Thyroid gland (tissue), 4 donors: Measurements from ENCODE around the gene HLCS. TPM values are rescaled to one million over a fixed set of nuclear protein-coding genes. Genes with fewer than 3 reads are reported as not detected.

Experiments used
- DNase-seq, 2 donors: peaks; one replicate each; pipeline ENCODE4 v3.0.0-alpha.2; 2019
- H3K27ac ChIP-seq, 3 donors: fragments of 200-600 bp; sonication (generic); 1 replicate in 2 of 3; 2 replicates in 1 of 3; pipeline ENCODE4 v1.5.1; 2016 to 2019; ENCODE audit warnings: mild to moderate bottlenecking in 1 of 3, moderate library complexity in 1 of 3
- H3K27me3 ChIP-seq: fragments of 200-600 bp; sonication (generic); one replicate; pipeline ENCODE4 v1.5.1; 2019
- H3K36me3 ChIP-seq, 2 donors: fragments of 200-600 bp; sonication (generic); one replicate each; pipeline ENCODE4 v1.5.1; 2016 to 2019
- H3K4me1 ChIP-seq, 2 donors: fragments of 200-600 bp; sonication (generic); one replicate each; pipeline ENCODE4 v1.5.1; 2017 to 2019
- H3K4me3 ChIP-seq, 3 donors: fragments of 200-600 bp; sonication (generic); replicated peaks in 1 of 3; 1 replicate in 2 of 3; 2 replicates in 1 of 3; pipeline ENCODE4 v1.5.1; 2016; ENCODE audit warnings: mild to moderate bottlenecking in 1 of 3
- H3K9me3 ChIP-seq: fragments of 200-600 bp; sonication (generic); one replicate; pipeline ENCODE4 v1.5.1; 2017
- POLR2A ChIP-seq, 2 donors: fragments of 450-650 bp; IDR thresholded peaks; one replicate each; pipeline ENCODE4 v1.6.1; 2017; ENCODE audit warnings: antibody characterized with exemption in 2 of 2, mild to moderate bottlenecking in 2 of 2, moderate library complexity in 1 of 2
- WGBS, 2 donors: methylation state at CpG; one replicate each; pipeline ENCODE4 v1.1.5; 2017; 5-methylcytosine and 5-hydroxymethylcytosine counted together
- intact Hi-C: fragments of 100-400 bp; cut with DNase I; formaldehyde crosslinking; loops from one replicate; pipeline ENCODE4 v1.15.1; 2023
- total RNA-seq, 4 donors: library from RNA; depleted of rRNA; stranded (reverse); fragments of >200 nt; gene quantifications; one replicate each; pipeline ENCODE4 v1.2.3, GENCODE V29; 2016
- TF ChIP-seq, protein P1 (sequence below), 6 experiments: fragments of 200-600 bp in 3 of 6; fragments of 450-650 bp in 3 of 6; sonication (generic) in 3 of 6; IDR thresholded peaks; one replicate each; pipeline ENCODE4 v1.5.1; 2016 to 2019; ENCODE audit warnings: antibody characterized with exemption in 6 of 6, mild to moderate bottlenecking in 2 of 6, inconsistent platforms in 1 of 6, moderate library complexity in 1 of 6

The HLCS gene
- total RNA-seq, 4 donors from 2014 or later = 34.2 to 70.7 (median 43.4) TPM

DNA sequence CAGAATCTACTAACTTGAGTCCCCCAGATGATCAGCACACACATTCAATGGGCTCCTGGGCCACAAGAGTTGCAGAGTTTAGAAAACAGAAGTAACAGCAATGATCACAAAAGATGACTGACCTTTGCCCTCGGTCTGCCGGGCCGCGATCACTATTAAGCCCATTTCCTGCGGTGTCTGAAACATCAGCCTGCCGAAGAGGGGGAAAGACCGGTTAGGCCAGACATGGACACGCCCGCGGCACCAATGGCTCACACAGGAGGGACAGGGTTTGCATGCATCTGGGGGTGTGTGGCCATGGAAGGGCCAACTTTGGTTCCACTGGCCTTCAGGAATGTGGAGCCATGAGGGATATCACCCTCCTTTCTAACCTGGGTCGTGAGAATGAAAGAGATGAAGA, 199.4 kb downstream of the HLCS start:
- Histone ChIP-seq H3K4me1 (no peaks in the 10 kb centered on the region), H3K27ac (no peak overlapping the region), H3K9me3 (no peaks in the 10 kb centered on the region), H3K27me3 (no peaks in the 10 kb centered on the region), H3K36me3 (no peaks in the 10 kb centered on the region), H3K4me3 (no peak overlapping the region)
- DNase-seq = no peak
- TF ChIP-seq, protein P1, sequence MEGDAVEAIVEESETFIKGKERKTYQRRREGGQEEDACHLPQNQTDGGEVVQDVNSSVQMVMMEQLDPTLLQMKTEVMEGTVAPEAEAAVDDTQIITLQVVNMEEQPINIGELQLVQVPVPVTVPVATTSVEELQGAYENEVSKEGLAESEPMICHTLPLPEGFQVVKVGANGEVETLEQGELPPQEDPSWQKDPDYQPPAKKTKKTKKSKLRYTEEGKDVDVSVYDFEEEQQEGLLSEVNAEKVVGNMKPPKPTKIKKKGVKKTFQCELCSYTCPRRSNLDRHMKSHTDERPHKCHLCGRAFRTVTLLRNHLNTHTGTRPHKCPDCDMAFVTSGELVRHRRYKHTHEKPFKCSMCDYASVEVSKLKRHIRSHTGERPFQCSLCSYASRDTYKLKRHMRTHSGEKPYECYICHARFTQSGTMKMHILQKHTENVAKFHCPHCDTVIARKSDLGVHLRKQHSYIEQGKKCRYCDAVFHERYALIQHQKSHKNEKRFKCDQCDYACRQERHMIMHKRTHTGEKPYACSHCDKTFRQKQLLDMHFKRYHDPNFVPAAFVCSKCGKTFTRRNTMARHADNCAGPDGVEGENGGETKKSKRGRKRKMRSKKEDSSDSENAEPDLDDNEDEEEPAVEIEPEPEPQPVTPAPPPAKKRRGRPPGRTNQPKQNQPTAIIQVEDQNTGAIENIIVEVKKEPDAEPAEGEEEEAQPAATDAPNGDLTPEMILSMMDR (IDR thresholded peaks at IDR 0.05) = no peak
- TF ChIP-seq POLR2A (IDR thresholded peaks at IDR 0.05) = no peak
- intact Hi-C loops = no loop called here
- WGBS, 2 donors = 88 to 91% methylated on average over 11 of the region's 11 CpGs

DNA sequence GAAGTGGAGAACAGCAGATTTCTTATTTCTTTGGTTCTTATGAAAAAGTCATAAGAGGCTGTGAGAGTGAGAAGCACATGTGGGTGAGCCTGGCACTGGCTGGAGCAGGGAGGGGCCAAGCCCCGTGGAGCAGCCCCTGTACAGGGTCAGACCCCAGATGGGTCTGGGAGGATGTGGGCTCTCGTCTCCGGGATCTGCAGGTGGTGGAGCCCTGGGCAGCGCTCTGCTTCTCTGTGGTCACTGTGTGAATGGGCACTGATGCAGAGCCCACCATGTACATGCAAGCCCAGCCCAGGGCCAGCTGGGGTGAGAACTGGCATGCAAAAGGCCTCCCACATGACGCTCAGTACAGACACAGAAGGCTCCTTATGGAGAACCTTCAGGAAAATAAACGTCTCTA, 200.0 kb downstream of the HLCS start:
- Histone ChIP-seq H3K27me3 (no peaks in the 10 kb centered on the region), H3K36me3 (no peaks in the 10 kb centered on the region), H3K4me3 (no peak overlapping the region), H3K4me1 (no peaks in the 10 kb centered on the region), H3K9me3 (no peaks in the 10 kb centered on the region), H3K27ac (no peak overlapping the region)
- intact Hi-C loops = no loop called here
- 87 to 97% methylated on average over 6 of the region's 6 CpGs for whole genome bisulfite sequencing, 2 donors
- no peak for DNase-seq
- TF ChIP-seq, protein P1 (IDR thresholded peaks at IDR 0.05) = no peak
- TF ChIP-seq POLR2A (IDR thresholded peaks at IDR 0.05) = no peak

DNA sequence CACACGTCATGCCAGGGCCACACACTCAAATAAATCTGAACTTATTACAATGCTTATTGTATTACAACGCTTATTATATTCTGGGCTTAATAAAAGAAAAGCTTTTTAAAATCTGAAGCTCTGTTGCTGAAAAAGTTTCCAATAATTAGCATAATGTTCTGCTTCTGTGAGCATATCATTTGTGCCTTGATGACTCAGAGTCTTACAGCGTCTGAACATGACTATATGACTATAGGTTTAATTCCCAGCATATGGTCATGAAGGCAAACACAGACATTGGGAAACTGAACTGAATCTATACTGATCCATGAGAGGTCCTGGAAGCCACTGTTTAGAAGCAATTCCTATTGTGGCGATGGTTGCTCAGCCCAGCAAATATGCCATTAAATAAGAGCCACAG, 201.2 kb downstream of the HLCS start:
- intact Hi-C loops = no loop called here
- Histone ChIP-seq H3K27ac (no peak overlapping the region), H3K27me3 (no peaks in the 10 kb centered on the region), H3K4me3 (no peak overlapping the region), H3K4me1 (no peaks in the 10 kb centered on the region), H3K9me3 (no peaks in the 10 kb centered on the region), H3K36me3 (no peaks in the 10 kb centered on the region)
- WGBS, 2 donors = 87 to 96% methylated on average over 4 of the region's 4 CpGs
- DNase-seq = no peak
- no peak for TF ChIP-seq POLR2A (IDR thresholded peaks at IDR 0.05)
- TF ChIP-seq, protein P1 (IDR thresholded peaks at IDR 0.05) = no peak

DNA sequence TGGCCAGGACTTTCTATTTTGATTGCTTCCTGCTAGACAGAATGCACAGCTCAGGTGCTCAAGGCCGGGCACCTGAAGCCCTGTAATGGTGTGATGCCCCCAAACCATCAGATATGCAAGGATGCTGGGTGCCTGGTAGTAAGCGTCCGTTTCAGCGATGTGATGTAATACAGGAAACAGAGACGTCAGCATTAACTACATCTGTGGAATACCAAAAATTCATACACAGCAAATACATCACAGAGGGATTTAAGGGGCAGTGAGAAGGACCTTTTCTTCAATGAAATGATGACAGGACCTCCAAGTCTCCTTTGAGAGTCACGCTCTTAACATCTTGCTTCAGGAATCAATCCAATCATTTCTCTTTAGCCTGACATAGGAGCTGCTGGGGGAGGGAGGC, 203.2 kb downstream of the HLCS start:
- H3K27ac ChIP-seq = no peak overlapping the region
- intact Hi-C loops = no loop called here
- H3K4me1 ChIP-seq = no peaks in the 10 kb centered on the region
- DNase-seq = no peak
- no peaks in the 10 kb centered on the region for H3K9me3 ChIP-seq
- no peaks in the 10 kb centered on the region for H3K27me3 ChIP-seq
- 82 to 90% methylated on average over 6 of the region's 6 CpGs for WGBS, 2 donors
- no peak overlapping the region for H3K4me3 ChIP-seq
- TF ChIP-seq, protein P1 (IDR thresholded peaks at IDR 0.05) = no peak
- no peak for TF ChIP-seq POLR2A (IDR thresholded peaks at IDR 0.05)
- H3K36me3 ChIP-seq = no peaks in the 10 kb centered on the region

DNA sequence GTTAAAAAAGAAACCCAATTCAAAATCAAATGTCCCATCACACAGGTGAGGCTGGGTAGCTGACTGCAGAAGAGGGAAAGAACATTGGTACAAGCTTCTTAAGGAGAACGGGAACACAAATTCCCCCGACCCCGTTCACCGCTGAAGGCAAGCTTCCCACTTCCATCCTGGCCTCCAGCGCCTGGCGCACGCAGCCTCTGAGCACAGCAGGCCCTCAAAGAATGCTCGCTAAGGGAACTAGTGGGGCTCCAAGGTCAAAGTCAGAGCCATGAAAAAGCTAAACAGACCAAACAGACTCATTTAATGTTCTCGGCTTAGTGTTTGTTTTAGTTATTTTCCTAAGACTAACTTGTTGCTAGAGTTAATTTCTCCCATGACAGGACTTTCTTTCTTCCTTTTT, 203.8 kb downstream of the HLCS start:
- 85 to 87% methylated on average over 9 of the region's 9 CpGs for WGBS, 2 donors
- no peak for DNase-seq
- Histone ChIP-seq H3K27me3 (no peaks in the 10 kb centered on the region), H3K9me3 (no peaks in the 10 kb centered on the region), H3K36me3 (no peaks in the 10 kb centered on the region), H3K4me3 (no peak overlapping the region), H3K27ac (no peak overlapping the region), H3K4me1 (no peaks in the 10 kb centered on the region)
- intact Hi-C loops = no loop called here
- TF ChIP-seq, protein P1 (IDR thresholded peaks at IDR 0.05) = no peak
- no peak for TF ChIP-seq POLR2A (IDR thresholded peaks at IDR 0.05)
